ENCODE measurements around the gene MYO1E.
A peak's percentile ranks its signal among the peaks of the same experiment; 100 is the strongest.

MYO1E gene

GRCh38 chr15:59303633-59304032, 69.0 kb downstream of the MYO1E start:
- peak overlapping the region; percentile 34 for H3K4me3 ChIP-seq (replicated peaks; ENCODE audit: low read depth, low read length)
- TF ChIP-seq CTCF (IDR thresholded peaks at IDR 0.05; ENCODE audit: insufficient read depth, low read length, poor library complexity, severe bottlenecking), result no peak
- DNase-seq (ENCODE audit: extremely low read depth, insufficient read length), result no peak
- no peaks in the 10 kb centered on the region for H3K36me3 ChIP-seq (ENCODE audit: control insufficient read depth, insufficient read depth, low read length)
- no peaks in the 10 kb centered on the region for H3K27me3 ChIP-seq (replicated peaks; ENCODE audit: control insufficient read depth, insufficient read depth, low read length)

DNA sequence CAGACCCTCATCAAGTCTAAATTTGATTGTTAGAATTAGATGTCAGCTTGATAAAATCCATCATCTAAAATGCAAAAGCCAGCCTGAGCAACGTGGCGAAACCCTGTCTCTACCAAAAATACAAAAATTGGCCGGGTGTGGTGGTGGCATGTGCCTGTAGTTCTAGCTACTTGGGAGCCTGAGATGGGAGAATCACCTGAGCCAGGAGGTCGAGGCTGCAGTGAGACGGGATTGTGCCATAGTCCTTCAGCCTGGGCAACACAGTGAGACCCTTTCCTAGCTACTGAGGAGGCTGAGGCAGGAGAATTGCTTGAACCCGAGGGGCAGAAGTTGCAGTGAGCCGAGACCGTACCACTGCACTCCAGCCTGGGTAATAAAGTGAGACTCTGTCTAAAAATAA, 69.5 kb downstream of the MYO1E start:
- Histone ChIP-seq H3K4me3 (replicated peaks; ENCODE audit: low read depth, low read length) (peak overlapping the region; percentile 34; the same call in 1 of the 2 replicates), H3K27me3 (replicated peaks; ENCODE audit: control insufficient read depth, insufficient read depth, low read length) (no peaks in the 10 kb centered on the region), H3K36me3 (ENCODE audit: control insufficient read depth, insufficient read depth, low read length) (no peaks in the 10 kb centered on the region)
- no peak for DNase-seq (ENCODE audit: extremely low read depth, insufficient read length)
- TF ChIP-seq CTCF (IDR thresholded peaks at IDR 0.05; ENCODE audit: insufficient read depth, low read length, poor library complexity, severe bottlenecking), result no peak

- no peak for DNase-seq (ENCODE audit: extremely low read depth, insufficient read length)
- Histone ChIP-seq H3K27me3 (replicated peaks; ENCODE audit: control insufficient read depth, insufficient read depth, low read length) (no peaks in the 10 kb centered on the region), H3K36me3 (ENCODE audit: control insufficient read depth, insufficient read depth, low read length) (no peaks in the 10 kb centered on the region), H3K4me3 (replicated peaks; ENCODE audit: low read depth, low read length) (no peak overlapping the region)
- TF ChIP-seq CTCF (IDR thresholded peaks at IDR 0.05; ENCODE audit: insufficient read depth, low read length, poor library complexity, severe bottlenecking), result no peak
These were observed 71.1 kb downstream of the MYO1E start for GRCh38 chr15:59301527-59301926.

DNA sequence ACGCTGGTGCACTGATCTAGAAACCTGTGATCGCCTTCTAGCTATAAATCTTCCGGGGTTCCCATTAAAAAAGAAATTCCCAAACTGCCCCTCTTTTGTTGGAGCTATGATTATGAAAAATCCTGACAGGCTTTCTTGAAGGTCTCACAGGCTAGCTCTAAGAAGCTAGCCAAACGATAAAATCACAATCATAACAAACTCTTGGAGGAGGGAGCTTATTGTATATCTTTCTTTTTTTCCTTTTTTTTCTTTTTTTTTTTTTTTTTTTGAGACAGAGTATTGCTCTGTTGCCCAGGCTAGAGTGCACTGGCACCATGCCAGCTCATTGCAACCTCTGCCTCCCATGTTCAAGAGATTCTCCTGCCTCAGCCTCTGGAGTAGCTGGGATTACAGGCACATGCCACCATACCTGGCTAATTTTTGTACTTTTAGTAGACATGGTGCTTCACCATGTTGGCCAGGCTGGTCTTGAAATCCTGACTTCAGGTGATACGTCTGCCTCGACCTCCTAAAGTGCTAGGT, 72.0 kb downstream of the MYO1E start:
- H3K36me3 ChIP-seq (ENCODE audit: control insufficient read depth, insufficient read depth, low read length), result no peaks in the 10 kb centered on the region; the same call in 1 of the 2 replicates
- H3K27me3 ChIP-seq (replicated peaks; ENCODE audit: control insufficient read depth, insufficient read depth, low read length), result no peaks in the 10 kb centered on the region
- no peak for DNase-seq (ENCODE audit: extremely low read depth, insufficient read length)
- TF ChIP-seq CTCF (IDR thresholded peaks at IDR 0.05; ENCODE audit: insufficient read depth, low read length, poor library complexity, severe bottlenecking), result no peak
- no peak overlapping the region; the same call in 1 of the 2 replicates for H3K4me3 ChIP-seq (replicated peaks; ENCODE audit: low read depth, low read length)

DNA sequence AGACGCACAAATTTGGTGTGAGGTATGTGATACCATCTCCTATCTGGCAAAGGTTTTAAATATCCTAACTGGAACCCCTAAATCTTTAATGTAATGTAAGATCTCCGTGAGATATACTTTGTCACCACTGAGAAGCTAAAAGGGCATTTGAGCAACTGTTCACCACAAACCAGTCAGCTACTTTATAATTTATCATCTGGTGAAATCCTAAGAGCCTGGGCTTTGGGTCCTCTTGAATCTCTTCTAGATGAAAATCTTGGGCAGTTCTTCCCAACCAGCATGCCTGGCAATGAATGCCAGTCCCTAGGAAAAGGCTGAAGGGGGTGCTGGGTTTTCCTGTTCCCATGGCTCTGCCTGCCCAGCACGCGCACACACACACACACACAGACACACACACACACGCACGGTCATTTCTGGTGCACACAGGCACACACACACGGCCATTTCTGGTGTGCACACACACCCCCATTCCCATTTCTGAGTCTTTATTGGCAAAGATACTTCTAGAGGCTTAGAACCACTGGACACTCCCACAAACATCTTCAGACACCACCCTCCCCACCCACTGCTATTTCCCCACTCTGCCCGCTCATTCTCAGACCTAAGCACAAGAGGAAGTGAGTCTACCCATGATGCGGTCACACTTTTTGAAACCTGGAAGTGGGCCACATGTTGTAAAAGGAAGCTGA, 72.6 kb downstream of the MYO1E start:
- TF ChIP-seq CTCF (IDR thresholded peaks at IDR 0.05; ENCODE audit: insufficient read depth, low read length, poor library complexity, severe bottlenecking), result no peak
- H3K4me3 ChIP-seq (replicated peaks; ENCODE audit: low read depth, low read length), result peak overlapping the region; percentile 38

More for the DNA sequence above, 72.6 kb downstream of the MYO1E start:
- DNase-seq (ENCODE audit: extremely low read depth, insufficient read length), result peak; percentile 77
- Histone ChIP-seq H3K36me3 (ENCODE audit: control insufficient read depth, insufficient read depth, low read length) (peaks cover 2% of the 10 kb centered on the region), H3K27me3 (replicated peaks; ENCODE audit: control insufficient read depth, insufficient read depth, low read length) (no peaks in the 10 kb centered on the region)
